ENCODE measurements around the gene KANK3. TPM values are rescaled to one million over a fixed set of nuclear protein-coding genes. Genes with fewer than 3 reads are reported as not detected.
"Not testable (repeated sequence)": the region's sequence is repeated elsewhere in the genome, so short reads cannot be mapped to it uniquely, and the experiment has no call there.

KANK3 gene
- polyA plus RNA-seq, 3 donors, result 5.1 to 31.9 (median 30.5) TPM

DNA sequence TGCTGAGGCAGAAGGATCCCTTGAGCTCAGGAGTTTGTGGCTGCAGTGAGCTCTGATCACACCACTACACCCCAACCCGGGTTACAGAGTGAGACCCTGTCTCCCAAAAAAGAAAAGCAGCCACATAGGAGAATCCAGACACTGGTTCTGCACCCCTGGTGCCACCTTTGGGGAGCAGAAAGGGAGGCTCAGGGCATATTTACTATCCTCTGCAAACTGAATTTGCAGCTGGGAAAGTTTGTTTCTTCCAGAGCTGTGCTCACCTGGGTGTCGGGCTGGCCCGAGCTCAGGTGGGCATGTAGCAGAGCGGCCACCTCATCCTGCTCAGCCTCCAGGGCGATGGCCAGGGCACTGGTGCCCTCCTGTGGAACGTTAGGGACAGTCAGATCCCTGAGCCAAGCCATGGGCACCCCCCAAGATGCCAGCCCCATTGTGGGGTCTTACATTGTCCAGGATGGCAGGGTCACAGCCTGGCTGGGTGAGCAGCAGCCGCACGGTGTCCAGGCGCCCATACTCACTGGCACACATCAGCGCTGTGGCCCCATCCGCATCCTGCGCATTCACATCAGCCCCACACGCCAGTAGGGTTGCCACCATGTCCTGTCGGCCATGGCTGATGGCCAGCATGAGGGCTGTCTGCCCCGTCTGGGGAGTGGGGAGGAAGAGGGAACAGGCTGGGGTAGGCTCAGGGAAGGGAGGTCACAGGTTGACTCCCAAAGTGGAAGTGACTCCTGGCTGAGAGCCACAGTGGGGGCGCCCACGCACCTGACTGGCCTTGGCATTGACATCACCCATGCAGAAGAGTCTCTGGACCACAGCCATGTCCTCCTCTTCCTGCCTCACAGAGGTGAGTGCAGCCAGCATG lies 18.6 kb downstream of the KANK3 start:
- WGBS, 3 donors, result 65 to 72% (median 68%) methylated on average over 16 to 17 of the region's 17 CpGs
- no peak overlapping the region for H3K27ac ChIP-seq (ENCODE audit: low read depth, low read length)

DNA sequence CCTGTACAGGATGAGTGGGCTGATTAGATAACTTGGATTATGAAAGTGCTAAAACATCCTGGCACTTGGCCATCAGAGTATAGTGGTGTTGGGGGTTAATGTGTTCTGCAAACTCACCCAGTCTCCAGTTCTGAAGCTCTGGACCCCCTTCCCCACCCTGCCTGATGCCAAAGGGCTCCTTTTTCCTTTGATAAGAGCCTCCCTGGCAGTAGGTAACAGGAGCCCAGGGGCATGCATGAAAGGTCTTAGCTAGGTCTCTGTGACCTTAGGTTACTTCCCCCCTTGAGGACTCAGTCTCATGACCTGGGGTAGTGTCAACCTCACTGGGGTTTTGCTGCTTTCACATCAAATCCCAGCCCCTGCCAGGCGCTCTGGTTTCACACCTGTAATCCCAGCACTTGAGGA lies 19.3 kb downstream of the KANK3 start:
- WGBS, 3 donors, result 75 to 89% (median 83%) methylated on average over 1 of the region's 1 CpG
- H3K27ac ChIP-seq (ENCODE audit: low read depth, low read length), result no peak overlapping the region

DNA sequence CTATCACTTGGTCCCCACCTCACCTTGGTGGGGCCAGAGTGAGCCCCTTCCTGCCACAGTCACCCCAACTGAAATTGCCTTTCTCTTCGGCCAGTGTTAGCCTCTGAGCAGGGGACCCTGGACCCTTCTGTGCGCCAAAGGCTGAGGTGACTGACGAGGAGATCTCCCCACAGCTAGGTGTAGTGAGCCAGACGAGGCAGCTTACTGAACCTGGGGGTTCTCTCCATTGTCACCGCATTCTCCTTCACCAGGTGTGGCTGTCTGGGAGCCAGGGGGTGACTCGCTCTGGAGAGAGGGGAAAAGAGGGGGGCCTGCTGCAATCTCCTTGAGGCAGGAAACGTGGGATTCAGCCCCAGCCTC lies 20.4 kb downstream of the KANK3 start:
- no peak overlapping the region for H3K27ac ChIP-seq (ENCODE audit: low read depth, low read length)
- 55 to 69% (median 68%) methylated on average over 7 of the region's 7 CpGs for WGBS, 3 donors

DNA sequence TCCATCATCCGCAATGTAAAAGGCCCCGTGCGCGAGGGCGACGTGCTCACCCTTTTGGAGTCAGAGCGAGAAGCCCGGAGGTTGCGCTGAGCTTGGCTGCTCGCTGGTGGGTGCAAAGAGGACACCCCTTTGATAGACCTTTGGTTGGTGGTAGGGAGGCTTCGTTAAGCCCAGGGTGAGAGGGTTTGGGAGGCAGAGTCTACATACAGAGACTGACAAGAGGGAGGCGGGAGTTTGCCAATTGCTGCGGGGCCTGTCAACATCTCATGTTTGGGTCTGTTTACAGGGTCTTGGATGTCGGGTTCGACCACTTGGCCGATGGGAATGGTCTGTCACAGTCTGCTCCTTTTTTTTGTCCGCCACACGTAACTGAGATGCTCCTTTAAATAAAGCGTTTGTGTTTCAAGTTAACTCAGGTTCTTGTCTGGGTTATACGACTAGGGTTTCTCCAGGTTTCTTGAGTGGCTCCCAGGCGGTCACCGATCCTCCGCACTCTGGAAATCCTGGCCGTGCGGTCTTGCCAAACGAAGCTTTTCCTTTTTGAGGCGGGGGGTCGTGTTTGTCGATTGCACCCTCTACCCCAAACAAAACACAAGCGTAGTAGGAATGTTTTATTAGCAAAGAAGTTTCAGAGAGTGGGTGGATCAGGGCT lies 20.9 kb downstream of the KANK3 start:
- H3K27ac ChIP-seq (ENCODE audit: low read depth, low read length), result no peak overlapping the region
- WGBS, 3 donors, result 10 to 21% (median 17%) methylated on average over 30 of the region's 30 CpGs

DNA sequence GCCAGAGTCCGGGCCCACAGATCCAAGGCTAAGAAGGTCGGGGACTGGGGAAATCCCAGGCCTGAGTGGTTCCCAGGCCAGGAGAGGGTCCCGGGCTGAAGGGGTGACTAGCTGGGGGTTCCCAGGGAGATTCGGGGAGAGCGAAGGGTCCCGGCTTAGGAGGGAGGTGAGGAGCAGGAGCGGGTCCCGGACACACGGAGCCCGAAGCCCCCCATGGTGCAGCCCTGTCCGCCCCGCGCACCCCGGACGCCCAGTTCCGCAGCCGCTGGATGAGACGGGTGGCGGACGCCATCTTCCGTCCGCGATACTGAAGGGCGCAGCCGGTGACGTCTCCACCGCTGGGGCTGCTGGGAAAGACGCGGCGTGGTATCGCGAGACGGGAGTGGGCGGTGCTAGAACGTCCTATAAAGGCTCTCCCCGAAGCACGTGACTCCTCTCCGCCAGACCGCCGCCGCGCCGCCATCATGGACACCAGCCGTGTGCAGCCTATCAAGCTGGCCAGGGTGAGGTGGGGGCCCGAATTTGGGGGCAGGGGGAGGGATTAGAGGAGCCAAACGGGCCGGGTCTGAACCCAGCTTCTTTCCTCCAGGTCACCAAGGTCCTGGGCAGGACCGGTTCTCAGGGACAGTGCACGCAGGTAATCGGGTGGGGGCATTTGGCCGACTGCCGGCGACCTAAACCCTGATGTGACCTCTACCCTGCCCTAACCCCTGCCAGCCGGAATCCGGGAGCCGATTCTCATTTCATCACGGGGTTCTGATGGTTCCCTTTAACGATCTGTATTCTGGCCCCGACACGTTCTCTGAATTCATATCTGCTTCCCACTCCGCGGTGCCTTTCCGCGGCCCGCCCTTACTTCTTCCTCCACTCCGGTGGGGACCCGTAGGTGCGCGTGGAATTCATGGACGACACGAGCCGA lies 21.7 kb downstream of the KANK3 start, which contains the start of the genes NDUFA7 and RPS28:
NDUFA7 (minus strand) TSS at position 309 of the 919 bp plus-strand sequence; CDS start at position 292, 17 bp downstream.
RPS28 (plus strand) TSS at position 430 of the 919 bp plus-strand sequence; CDS start at position 465, 35 bp downstream.
- H3K27ac ChIP-seq (ENCODE audit: low read depth, low read length), result no peak within 1 kb of the TSS
- 0% methylated on average over 67 to 72 of the region's 72 CpGs for WGBS, 3 donors

- no peak overlapping the region for H3K27ac ChIP-seq (ENCODE audit: low read depth, low read length)
- 0 to 4% (median 2%) methylated on average over 15 to 16 of the region's 16 CpGs for WGBS, 3 donors
These were observed 22.4 kb downstream of the KANK3 start for GRCh38 chr19:8320564-8321066.

GRCh38 chr19:8319807-8320520 lies 23.1 kb downstream of the KANK3 start:
- H3K27ac ChIP-seq (ENCODE audit: low read depth, low read length), result no peak overlapping the region

DNA sequence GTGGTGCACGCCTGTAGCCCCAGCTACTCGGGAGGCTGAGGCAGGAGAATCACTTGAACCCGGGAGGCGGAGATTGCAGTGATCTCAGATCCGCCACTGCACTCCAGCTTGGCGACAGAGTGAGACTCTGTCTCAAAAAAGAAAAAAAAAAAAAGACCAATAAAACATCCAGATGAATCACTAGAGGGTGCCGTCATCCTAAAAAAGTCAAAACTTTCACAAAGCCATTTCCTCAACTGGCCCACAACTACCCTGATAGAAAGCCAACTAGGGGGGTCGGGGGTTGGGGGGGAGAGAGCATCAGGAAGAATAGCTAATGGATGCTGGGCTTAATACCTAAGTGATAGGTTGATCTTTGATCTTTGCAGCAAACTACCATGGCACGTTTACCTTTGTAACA lies 24.2 kb downstream of the KANK3 start:
- 78 to 85% (median 80%) methylated on average over 9 of the region's 9 CpGs for WGBS, 3 donors
- not testable (repeated sequence) for H3K27ac ChIP-seq (ENCODE audit: low read depth, low read length)

More at GRCh38 chr19:8319807-8320520, 23.1 kb downstream of the KANK3 start:
- 77 to 86% (median 85%) methylated on average over 19 of the region's 19 CpGs for WGBS, 3 donors

DNA sequence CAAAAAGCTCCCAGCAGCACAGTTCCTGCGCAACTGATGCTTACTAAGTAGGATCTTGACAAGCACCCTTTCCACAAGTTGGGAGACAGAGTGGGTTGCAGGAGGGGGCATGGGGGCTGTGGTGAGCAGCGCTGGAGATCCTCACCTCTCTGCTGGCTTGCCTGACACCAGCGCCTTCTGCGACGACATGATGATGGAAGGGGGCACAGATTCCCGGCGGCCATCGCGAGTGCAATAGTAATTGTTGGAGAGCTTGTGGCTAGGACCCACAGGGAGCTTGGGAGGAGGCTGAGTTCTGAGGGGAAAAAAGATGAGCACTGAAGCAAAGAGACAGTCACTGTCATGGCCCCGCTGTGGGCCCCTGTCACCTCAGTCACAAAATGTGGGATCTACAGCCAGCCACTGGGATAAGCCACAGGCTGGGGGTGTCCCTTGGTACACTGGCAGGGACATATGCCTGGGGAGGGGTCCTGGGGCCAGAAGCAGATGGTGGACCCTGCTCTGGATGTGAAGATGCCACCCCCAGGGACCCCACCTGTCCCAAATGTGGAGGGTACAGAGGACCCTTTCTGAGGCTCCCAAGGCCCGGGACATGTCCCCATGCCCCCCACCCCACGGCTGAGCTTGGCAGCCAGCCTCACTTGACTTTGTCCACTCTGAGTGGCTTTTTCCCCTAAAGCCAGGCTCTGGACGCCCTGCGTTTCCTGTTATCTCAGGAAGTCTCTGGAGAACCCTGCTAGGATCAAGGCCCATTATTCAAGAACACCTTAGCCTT lies 26.5 kb downstream of the KANK3 start:
- H3K27ac ChIP-seq (ENCODE audit: low read depth, low read length), result no peak overlapping the region
- WGBS, 3 donors, result 81 to 87% (median 83%) methylated on average over 14 of the region's 14 CpGs

- H3K27ac ChIP-seq (ENCODE audit: low read depth, low read length), result not testable (repeated sequence)
- 81 to 87% (median 81%) methylated on average over 11 of the region's 11 CpGs for WGBS, 3 donors
These were observed 28.0 kb downstream of the KANK3 start for GRCh38 chr19:8314981-8315640.

GRCh38 chr19:8311461-8312260 lies 31.4 kb downstream of the KANK3 start:
- no peak overlapping the region for H3K27ac ChIP-seq (ENCODE audit: low read depth, low read length)
- 66 to 77% (median 66%) methylated on average over 16 of the region's 16 CpGs for WGBS, 3 donors

GRCh38 chr19:8310342-8311055 lies 32.6 kb downstream of the KANK3 start:
- no peak overlapping the region for H3K27ac ChIP-seq (ENCODE audit: low read depth, low read length)
- WGBS, 3 donors, result 91 to 96% (median 92%) methylated on average over 17 of the region's 17 CpGs

DNA sequence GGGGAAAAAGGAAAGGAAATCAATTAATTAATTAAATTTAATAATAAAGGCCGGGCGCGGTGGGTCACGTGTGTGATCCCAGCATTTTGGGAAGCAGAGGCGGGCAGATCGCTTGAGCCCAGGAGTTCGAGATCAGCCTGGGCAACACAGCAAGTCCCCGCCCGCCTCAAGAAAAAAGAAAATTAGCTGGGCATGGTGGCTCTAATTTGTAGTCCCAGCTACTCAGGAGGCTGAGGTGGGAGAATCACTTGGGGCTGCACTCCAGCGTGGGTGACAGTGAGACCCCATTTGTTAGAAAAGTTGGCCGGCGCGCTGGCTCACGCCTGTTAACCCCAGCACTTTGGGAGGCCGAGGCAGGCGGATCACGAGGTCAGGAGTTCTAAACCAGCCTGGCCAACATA lies 34.2 kb downstream of the KANK3 start:
- no peak overlapping the region for H3K27ac ChIP-seq (ENCODE audit: low read depth, low read length)
- WGBS, 3 donors, result 68 to 76% (median 72%) methylated on average over 15 to 17 of the region's 17 CpGs

DNA sequence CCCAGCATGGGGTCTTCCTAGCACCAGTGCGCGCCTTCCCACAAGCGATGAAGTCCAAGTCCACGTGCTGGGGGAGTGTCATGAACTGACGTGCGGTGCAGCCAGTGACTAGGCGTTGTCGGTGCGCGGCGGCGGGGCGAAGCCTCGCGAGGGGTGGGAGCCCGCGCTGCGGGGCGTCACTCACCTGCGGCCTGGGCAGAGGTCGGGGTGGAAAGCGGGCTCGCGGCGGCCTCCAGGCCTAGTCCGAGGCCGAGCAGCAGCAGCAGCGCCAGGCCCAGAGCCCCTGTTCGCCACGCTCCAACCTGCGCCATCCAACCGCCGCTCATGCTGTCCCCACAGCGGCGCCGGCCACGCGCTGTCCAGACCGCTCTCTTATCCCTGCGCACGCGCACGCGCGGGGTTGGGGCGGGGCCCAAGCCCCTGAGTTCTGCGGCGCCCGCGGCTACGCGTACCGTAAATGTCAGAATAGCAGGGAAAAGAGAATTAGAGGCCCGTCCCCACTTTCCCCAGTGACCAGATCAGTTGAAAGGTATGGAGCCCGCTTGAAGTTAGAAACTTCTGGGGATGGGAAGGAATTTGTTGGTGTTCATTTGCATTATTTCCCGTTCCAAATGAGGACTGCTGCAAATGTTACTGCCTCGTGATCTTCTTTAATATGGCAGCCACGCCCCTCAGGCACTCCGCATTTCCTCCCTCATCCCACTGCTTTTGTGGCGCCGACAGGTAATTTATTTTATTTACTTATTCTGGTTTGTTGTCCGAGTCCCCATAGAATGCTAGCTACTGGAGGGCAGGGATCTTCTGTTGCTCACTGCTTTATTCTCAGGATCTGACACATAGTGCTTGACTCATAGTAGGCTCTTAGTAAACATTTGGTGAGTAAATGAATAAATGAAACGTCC lies 34.8 kb downstream of the KANK3 start, which contains the start of gene CD320:
CD320 (minus strand) TSS at position 394 of the 902 bp plus-strand sequence; CDS start at position 326, 68 bp downstream.
- WGBS, 3 donors, result 0 to 2% (median 1%) methylated on average over 56 to 63 of the region's 63 CpGs
- H3K27ac ChIP-seq (ENCODE audit: low read depth, low read length), result no peak within 1 kb of the TSS
